ENCODE data around the gene SLIT3.
"Not testable (repeated sequence)": the region's sequence is repeated elsewhere in the genome, so short reads cannot be mapped to it uniquely, and the experiment has no call there.

SLIT3 gene

DNA sequence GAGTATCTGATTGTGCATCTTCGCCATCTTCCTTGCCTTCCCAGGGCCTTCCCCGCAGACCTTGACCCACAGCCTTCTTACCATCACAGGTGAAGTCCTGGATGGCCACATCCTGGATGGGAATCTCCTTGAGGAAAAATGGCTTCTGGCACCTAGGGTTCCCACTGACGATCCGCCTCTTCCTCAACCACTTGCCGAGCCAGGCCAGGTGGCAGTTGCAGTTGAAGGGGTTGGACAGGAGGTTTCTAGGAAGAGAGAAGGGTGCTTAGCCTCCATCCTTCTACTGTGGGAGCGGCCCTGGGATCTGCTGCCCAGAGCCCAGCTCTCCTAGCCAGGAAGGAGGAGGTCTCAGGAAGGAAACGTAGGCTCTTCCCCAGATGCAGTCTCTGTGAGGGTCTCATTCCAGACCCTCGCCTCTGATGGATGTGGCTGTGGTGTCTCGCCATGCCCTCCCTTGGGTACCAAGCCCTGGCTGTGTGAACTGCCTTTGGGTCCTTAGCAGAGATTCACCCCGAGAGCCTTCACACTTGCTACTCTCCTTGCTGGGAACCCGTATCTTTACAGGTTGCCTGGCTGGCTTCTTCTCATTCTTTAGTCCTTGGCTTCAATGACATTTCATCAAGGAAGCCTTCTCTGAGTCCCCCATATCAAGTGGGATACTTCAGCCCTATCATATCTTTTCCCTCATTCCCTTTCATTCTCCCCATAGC, 551.4 kb downstream of the SLIT3 start:
- no peak for DNase-seq

DNA sequence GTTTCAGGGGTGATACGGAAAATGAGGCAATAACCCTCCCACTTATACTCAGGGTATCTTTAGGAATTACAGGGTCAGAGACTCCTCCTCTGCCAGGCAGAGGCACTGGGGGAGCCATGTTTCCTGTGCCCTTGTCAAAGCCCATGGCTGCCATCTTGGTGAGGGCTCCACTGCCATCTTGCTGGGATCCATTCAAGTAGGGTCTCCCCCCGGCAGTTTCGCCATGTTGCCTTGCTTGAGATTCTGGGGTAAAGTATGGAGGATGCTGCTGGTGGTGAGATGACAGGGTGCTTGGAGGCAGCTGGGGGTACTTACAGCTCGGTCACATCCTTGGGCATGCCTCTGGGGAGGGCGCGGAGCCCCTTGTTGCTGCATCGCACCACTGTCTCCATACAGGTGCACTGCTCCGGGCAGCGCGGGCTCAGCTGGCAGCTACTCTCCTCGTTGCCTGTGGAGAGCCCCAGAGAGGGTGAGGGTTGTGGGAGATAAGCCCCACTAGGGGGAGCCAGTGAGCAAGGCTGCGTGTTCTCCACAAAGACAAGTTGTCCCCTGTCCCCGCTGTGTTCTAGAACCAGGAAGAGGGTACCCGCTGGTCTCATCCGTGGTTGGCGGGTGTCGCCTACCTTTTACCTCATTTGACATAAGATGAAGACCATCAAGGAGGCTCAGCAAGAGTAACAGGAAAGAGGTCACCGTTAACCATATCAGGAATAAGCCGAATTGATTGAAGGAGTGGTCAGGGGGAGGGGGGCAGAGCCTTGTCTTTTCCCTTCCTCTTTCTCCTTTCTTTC, 552.8 kb downstream of the SLIT3 start:
- DNase-seq: peak; percentile 53 to 64

DNA sequence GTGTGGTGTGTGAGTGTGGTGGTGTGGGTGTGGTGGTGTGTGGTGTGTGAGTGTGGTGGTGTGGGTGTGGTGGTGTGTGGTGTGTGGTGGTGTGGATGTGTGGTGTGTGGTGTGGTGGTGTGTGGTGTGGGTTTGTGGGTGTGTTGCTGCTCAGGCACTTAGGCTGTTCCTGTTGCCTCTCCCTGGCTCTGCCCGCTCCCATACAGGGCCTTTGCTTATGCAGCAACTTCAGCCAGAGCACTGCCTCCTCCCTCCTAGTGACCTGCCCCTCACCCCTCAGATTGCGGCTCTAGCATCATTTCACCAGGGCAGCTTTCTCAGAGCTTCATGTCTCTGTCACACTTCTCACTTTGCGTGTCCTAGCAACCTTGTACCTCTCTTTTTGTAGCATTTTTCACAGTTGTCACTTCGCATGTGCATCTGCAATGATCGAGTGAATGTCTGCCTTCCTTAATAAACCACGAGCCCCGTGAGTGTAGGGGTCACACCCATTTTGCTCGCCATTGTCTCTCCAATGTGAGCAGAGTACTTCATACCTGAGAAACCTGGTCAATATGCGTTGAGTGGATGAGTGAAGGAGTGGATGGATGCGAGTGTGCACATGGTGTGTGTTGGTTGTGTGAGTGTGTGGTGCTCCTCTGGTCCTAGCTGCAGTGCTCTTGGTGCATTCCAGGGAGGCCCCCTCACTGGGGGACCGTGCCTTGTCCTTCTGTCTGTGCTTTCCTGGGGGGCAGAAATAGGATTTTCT, 553.9 kb downstream of the SLIT3 start:
- DNase-seq: no peak

DNA sequence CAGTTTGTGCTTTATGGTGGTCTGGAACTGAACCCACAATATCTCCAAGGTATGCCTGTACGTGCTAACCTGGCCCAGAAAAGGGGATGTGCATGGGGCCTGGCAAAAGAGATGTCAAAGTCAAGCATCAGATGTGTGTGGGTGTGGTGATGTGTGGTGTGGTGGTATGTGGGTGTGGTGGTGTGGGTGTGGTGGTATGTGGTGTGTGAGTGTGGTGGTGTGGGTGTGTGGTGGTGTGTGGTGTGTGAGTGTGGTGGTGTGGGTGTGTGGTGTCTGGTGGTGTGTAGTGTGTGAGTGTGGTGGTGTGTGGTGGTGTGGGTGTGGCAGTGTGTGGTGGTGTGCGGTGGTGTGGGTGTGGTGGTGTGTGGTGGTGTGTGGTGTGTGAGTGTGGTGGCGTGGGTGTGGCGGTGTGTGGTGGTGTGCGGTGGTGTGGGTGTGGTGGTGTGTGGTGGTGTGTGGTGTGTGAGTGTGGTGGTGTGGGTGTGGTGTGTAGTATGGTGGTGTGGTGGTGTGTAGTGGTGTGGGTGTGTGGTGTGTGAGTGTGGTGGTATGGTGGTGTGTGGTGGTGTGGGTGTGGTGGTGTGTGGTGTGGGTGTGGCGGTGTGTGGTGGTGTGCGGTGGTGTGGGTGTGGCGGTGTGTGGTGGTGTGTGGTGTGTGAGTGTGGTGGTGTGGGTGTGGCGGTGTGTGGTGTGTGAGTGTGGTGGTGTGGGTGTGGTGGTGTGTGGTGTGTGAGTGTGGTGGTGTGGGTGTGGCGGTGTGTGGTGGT, 554.6 kb downstream of the SLIT3 start:
- DNase-seq: not testable (repeated sequence)

DNA sequence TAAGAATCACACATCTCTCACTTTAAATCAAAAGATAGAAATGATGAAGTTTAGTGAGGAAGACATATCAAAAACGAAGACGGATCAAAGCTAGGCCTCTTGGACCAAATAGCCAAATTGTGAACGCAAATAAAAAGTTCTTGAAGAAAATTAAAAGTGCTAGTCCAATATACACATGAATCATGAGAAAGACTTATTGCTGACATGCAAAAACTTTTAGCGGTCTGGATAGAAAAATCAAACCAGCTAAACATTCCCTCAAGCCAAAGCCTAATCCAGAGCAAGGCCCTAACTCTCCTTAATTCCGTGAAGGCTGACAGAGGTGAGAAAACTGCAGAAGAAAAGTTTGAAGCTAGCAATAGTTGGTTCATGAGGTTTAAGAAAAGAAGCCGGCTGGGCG, 557.3 kb downstream of the SLIT3 start:
- no peak for DNase-seq

DNA sequence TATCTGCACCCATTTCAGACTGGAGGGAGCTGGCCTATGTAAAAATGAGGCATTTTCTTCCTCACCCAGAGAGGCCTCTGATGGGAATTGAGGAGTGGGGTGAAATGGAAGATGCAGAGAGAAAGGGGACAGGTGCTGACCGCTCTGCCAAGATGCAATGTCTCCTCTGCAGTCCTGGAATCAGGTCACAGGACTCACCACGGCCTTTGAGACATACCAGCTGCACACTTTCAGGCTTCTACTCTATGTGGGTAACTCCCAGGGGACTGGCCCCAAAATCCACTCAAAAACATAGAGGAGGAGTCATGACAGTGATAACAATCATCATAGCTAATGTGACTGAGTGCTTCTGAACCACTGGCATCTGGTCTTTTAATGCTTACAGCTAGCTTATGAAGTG, 558.6 kb downstream of the SLIT3 start:
- not testable (repeated sequence) for DNase-seq

DNA sequence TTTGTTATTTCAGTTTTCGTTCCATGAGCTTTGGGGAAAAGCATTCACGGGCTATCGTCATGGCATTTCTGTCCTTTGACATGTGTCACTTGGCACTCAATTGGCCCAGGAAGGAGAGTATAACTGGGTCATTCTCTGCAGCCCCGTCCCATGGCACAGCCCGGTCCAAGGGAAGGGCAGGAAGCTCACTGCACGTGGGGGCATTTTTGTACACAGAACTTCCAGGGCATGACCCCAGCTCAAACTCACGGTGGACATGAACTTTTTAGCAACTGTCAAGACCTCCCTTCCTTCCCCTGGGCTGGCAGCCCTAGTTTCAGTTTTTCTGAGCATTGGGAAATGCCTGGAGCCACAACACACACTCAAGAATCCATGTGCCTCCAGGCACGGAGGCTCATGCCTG, 560.1 kb downstream of the SLIT3 start:
- no peak for DNase-seq

DNA sequence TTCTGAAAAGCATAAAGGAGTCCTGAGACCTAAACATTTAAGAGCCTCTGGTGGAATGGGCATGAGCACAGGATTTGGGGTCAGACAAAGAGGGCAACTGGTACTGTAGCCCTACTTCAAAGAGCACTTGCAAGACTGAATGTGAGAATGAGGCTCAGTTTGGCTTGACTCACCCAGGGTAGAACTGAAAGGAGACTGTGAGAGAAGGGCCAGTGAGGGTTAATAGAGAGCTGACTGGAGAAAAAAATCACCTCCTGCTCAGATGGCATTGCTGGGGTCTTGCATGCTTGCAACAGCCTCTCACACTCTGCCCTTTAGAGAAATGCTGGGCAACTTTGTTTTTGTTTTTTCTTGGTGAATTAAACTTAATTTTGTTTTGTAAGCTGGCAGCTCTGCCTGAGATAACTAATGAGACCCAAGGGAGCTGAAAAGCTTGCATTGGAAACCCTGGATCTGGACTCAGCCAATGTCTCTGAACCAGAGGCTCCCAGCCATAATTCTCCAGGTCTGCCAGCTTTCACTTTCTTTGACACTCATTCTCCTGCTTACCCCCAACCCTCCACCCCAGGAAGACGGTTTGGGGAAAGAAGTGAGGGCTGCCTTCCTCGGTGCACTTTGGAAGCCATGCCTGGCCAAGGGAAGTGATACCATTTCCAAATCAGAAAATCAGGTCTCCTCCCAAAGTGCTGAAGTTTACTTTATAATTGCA, 560.7 kb downstream of the SLIT3 start:
- no peak for DNase-seq

DNA sequence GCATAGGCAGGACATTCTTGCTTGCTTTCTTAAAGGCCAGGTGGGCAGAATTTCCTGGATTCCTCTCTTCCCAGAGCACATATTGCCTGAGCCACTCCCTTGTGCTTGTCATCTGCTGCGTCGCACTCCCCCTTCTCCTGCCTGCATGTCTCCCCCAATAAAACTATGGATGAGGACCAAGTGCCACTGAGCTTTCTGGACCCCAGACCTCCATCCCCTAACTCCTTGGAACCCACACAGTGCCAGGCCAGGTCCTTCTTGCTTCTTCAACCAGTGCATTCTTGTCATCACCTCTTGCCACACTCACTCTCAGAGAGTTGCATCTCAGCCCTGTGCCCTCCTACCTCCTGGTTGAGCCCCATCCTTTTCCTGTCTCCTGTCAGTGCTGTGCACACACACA, 563.9 kb downstream of the SLIT3 start:
- DNase-seq: no peak

DNA sequence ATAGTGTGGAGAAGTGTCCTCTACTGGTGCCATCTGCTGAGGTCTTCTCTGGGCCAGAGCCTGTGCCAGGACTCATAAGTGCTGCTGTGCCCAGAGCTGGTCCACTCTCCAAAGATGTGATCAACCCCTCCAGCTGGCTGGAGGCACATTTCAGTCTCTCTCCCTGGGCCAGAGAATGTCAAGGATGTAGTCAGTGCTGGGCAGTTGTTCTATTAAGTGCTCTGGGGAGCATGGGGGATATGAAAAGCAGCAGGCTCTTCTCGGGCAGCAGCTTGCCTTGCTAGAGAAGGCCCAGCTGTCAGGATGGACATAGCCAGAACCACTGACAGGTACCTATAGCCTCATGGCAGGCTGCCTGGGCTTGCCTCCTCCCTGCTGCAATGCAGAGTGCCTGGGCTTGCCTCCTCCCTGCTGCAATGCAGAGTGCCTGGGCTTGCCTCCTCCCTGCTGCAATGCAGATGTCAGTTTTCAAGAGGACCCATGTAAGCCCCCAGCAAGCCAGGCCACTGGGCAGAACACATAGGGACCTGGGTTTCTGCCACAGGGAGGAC, 564.6 kb downstream of the SLIT3 start:
- DNase-seq: no peak

DNA sequence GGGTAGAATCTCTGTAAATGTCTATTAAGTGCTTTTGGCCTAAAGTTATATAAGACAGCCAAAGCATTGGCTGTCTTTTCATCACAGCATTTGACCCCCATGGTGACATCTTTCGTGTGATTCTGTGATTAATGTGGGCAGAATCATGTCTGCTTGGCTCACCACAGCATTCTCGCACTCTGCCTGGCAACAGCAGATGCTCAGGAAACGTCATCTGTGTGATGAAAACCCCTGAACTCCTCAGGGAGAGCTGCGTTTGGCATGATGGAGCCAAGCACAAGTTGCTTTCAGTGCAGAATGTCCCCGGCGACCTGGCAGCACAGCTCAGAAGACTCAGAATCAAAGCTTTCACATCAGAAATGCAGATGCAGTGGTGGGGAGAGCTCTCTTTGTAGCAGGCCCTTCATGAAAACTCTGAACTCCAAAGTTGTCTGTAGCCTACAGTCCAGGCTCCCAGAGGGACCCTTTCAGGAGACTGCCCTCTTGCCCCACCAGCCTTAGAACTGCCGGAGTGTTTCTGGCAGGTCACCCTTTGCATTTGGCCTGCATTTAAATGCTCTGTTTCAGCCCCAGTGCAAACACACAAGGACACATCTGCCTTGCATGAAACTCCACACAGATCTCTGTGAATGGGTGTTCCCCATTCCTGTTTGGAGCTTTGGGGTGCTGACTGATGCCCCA, 566.2 kb downstream of the SLIT3 start:
- peak in 1 of 2 experiments; percentile 4 for DNase-seq

DNA sequence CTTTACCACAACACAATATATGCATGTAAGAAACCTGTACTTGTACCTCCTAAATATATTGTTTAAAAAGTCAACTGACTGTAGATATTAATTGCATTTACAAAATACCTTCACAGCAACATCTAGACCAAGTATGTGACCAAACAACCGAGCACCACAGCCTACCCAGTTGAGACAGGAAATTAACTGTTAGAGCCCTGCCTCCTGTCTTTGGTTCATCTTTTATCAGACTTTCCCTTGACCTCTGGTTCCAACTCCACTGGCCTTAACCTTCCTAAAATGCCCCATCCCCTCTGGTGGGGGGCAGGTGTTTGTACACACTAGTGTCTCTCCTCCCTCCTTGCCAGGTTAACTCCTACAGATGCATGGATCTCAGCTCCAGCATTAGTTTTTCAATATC, 566.8 kb downstream of the SLIT3 start:
- no peak for DNase-seq

DNA sequence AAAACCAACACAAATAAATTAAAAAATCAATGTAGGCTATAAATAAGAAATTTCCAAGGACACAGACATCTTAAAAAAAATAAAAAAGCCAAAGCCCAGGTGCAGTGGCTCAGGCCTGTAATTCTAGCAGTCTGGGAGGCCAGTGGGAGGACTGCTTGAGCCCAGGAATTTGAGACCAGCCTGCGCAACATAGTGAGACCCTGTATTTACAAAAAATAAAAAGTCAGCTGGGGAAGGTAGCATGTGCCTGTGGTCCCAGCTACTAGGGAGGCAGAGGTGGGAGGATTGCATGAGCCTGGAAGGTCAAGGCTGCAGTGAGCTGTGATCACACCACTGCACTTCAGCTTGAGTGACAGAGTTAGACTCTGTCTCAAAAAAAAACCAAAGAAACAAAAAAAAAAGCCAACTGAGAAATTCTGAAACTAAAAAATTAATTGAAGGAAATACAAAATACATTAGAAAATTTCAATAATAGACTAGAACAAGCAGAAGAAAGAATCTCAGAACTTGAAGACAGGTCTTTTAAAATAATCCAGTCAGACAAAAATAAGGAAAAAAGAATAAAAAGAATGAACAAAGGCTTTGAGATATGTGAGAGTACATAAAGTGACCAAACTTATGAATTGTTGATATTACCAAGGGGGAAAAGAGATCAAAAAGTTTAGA, 572.3 kb downstream of the SLIT3 start:
- DNase-seq: no peak

DNA sequence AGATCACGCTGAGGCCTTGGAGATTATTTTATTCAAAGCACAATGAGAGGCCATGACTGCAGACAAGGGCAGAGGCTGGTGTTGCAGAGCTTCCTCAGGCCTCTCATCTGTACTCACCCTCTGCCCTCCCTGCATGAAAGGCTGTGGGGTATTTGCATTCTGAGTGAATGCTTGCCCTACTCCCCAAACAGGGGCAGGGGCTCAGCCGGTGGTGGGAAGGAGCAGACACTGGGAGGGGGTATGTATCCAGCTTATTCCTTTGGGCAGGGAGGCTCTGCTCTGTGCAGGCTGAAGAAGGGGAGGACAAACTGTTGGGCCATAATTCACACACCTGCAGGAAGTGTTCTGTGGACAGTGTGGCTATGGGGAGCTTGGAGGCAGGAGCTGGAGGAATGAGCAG, 573.4 kb downstream of the SLIT3 start:
- no peak for DNase-seq

DNA sequence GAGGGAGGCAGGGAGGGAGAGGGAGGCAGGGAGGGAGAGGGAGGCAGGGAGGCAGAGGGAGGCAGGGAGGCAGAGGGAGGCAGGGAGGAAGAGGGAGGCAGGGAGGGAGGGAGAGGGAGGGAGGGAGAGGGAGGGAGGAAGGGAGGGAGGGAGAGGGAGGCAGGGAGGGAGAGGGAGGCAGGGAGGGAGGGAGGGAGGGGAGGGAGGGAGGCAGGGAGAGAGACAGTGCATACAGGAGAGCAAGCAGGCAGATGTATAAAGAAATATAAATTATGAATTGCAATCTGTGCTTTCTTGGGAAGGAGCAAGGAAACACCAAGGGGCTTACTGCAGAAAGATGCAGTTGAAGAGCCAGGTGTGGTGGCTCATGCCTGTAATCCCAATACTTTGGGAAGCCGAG, 574.6 kb downstream of the SLIT3 start:
- no peak for DNase-seq

DNA sequence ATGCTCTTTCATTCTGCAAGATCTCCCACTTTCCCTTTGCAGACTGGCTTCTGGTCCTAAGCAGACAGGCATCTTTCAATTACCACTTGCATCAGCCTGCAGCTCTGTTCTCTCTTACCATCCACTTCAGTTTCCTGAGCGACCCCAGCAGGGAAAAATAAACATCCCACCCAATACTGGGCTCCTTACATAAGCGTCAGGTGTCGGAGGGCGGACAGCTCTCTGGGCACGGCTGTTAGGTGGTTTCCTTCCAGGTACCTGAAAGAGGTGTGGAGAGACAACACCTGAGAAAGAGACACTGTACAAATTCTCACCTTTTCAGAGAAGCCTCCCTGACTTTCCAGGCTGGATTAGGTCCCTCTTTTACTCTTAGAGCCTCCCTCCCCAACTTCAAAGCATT, 576.7 kb downstream of the SLIT3 start:
- DNase-seq: no peak

DNA sequence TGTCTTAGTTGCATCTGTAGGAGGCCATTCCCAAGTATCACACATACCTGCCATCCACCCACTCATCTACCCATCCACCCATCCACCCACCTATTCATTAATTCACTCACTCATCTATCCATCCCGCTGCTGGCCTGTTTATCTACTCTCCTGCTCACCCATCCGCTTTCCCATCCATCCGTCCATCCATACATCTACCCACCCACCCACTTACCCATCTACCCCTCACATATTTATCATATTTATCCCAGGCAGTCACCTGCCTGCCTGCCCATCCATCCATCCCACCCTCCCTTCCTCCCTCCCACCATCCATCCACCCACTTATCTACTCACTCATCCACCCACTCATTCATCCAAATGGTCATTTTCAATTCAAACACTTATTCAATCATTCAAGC, 577.9 kb downstream of the SLIT3 start:
- no peak for DNase-seq

DNA sequence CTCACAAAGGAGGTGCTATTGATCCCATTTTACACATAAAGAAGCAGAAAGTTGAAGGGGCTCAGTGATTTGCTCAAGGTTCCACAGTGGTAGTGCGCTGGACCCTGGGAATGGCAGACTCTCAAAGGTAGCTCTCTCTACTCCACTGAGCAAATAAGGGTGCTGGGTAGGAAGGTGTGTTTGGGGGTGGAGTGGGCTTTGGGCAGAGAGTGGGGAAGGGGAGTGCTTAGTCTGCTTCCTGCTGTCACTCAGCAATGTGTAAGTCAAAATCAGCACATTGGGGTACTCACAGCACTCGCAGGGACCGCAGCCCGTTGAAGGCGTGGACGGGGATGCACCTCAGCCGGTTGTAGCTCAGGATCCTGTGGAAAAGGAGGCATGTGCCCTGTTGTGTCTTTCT, 579.0 kb downstream of the SLIT3 start:
- DNase-seq: no peak

DNA sequence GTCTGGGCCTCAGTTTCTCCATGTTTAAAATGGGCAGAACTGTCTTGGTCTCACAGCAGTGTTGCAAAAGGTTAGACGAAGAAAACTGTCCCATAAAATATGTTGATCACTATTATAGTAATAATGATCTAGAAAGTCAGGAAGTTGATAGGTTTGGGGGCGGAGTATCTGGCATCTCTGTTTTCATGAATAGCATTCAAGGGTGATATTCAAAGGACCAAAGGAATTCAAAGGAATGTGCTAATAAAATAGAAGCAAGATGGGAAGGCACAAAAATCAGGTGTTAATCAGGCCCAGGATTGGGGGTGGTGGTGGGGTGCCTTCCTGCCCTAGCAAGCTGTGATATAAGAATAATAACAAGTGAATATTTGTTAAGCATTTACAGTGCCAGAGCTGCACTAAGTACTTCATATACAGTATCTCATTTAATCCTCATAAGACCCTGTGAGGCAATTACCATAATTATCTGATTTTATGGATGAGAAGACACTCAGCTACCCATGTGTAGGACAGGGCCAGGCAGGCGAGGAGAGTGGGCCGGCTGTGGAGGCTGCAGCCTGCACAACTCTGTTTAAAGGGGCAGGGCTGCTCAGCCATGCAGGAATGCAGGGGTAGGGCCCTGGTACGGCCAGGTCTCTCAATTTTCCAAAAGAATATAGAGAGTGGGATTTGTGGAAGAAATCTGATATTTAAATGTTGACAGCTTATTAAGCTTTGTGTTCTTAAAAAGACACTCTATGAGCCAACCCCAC, 579.8 kb downstream of the SLIT3 start:
- DNase-seq: no peak

DNA sequence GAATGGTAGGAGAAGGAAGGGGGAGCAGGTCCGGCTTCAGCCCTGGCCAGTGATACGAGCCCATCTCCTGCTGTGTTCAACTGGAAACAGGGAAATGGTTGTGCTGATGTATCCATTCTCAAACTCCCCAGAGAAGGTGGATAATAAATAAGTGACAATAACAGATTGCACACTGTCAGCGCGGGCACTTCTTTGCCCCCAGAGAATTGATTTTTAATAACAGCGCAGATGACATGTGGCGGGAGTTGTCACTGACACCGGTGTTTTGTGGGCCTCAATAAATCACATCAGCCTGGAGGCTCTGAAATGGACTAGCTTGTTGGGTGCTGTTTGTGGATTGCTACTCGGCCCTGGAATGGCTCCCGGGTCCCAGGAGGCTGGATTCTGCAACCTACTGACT, 580.4 kb downstream of the SLIT3 start:
- no peak for DNase-seq

All from activated CD4-positive, alpha-beta T cell treated with anti-CD3 and anti-CD28 coated beads, Interleukin-2, amount 50 U/mL, for 48 hours (primary cell).